ENCODE results near the gene DTNA. TPM values are rescaled to one million over a fixed set of nuclear protein-coding genes. Genes with fewer than 3 reads are reported as not detected.
"Not testable (repeated sequence)": the region's sequence is repeated elsewhere in the genome, so short reads cannot be mapped to it uniquely, and the experiment has no call there.

The DTNA gene
- total RNA-seq = 208 TPM
- long read RNA-seq, full-length matches to known transcripts = 30 of 226 reads
- long read RNA-seq, partial matches to known transcripts = 54 of 226 reads
- long read RNA-seq, other reads (novel, unspliced or antisense) = 142 of 226 reads

DNA sequence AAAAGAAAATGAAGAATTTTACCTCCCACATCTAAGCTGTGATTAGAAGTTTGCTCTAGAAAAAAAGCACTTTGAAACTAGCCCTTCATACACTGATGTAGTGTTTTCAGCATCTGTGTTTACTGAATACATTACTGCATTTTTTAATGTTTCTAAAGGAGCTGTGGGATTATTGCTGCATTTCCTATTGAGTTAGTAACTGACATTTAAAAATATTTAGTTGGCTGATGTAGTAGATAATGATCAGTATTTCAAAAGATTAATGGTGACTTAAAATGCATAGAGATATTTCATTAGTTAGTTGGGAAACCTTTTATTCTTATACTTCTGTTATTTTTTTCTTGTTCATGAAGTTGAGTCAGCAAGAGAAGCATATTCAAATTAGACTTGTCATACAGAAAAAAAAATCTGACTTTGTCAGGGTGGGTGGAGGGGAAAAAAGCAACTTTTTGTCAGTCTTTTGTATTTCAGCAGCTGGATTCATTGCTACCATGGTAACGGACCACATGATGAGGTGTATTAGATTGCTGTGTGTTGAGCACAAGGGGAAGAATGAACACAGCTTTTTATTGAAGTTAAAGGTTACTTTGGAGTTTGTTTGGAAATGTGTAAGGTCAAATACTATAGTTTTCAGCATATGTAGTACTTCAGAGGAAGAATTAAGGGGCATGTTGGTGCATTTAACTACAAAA lies at the start of gene DTNA:
TSS of gene DTNA (plus strand) at position 549 of the 692 bp plus-strand sequence. CDS start 45,679 bp downstream, outside the sequence.
- intact Hi-C loops (cut with DNase I) = loop anchor here (5.0 kb wide), 1 partner anchor 358 kb away; no protein-coding TSS in a partner anchor

DNA sequence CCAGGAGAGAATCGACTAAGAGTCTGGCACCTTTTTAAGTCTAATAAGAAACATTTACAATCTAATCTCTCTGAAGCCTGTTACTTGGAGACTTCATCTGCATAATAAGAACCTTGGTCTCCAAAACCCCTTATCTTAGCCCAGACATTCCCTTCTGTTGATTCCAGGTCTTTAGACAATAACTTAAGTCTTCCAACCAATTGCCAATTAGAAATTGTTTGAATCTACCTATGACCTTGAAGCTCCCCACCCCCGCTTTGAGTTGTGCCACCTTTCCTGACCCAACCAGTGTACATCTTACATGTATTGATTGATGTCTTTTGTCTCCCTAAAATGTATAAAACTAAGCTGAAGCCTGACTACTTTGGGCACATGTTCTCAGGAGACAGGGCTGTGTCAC lies 49.5 kb upstream of the DTNA start:
- intact Hi-C loops (cut with DNase I) = loop anchor here (2.0 kb wide), 1 partner anchor 128 kb away; no protein-coding TSS in a partner anchor
- no peak for DNase-seq (ENCODE audit: low spot score)

More for the DNA sequence above, at the start of gene DTNA:
- DNase-seq (ENCODE audit: low spot score) = no peak

DNA sequence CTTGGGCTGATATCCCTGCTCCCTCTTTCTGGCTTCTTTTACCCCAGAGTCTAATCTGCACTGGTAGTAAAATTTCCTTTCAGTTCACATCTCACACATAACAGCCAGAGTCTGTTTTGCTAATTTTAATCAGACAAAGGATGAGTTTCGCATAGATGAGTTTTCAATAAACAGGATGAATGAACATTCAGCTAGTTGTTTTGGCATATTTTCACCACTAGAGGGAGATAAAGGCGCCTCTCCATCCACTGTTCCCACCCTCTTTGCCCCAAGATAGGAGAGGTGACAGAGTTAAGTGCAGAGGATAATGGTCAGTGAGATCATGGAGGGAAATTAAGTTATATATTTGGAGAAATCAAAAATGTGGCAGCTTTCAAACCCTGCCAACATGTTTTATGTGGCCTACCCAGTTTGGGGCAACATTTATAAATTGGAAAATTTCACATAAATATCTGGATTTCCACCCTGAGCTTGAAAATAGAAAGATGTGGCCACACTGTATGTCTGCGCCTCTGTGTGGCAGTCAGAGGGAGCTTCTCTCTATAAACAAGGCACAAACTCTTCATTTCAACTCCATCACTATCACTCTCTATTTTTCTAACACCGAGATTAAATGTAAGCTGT lies 48.5 kb upstream of the DTNA start:
- no peak for DNase-seq (ENCODE audit: low spot score)
- intact Hi-C loops (cut with DNase I) = loop anchor here (2.0 kb wide), 1 partner anchor 127 kb away; no protein-coding TSS in a partner anchor

DNA sequence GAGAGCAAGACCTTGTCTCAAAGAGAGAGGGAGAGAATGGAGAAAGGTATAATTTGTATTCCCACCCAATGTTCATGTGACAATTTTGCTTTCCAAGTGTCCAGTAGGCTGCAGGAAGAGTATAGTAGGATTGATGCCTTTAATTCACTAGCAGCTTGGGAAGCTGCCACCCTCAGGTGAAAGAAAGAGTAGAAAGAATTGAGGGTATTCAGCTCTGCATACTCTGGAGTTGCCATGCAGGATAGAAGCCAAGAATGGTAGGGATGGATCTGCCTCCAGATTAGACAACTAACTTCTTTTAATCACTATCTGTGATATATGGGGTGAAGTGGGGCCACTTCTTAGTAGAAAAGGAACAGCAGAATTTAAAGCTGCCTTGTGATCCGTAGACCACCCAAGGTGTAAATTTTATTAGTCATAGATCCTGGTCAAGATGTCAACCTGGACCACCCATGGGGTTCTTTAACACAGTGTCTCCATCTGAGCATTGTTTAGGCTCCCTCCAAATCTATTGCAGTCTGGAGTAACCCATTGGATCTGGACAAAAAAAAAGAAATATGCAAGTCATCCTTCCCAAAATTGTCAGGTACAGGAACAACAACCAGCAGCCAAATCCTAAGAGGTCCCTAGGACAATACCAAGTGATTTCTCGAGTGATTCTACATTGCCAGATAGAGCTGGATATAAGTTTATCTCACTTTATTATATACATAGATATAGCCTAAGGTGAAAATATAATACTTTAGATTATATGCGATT lies 33.1 kb upstream of the DTNA start:
- no peak for DNase-seq (ENCODE audit: low spot score)
- intact Hi-C loops (cut with DNase I) = no loop called here

DNA sequence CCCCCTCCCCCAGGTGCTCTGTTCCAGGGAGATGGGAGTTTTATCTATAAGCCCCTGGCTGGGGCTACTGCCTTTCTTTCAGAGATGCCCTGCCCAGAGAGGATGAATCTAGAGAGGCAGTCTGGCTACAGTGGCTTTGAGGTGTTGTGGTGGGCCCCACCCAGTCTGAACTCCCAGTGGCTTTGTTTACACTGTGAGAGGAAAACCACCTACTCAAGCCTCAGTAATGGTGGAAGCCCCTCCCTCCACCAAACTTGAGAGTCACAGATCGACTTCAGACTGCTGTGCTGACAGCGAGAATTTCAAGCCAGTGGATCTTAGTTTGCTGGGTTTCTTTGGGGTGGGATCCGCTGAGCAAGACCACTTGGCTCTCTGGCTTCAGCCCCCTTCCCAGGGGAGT lies 20.3 kb upstream of the DTNA start:
- intact Hi-C loops (cut with DNase I); DNase-seq (ENCODE audit: low spot score): not testable (repeated sequence)

DNA sequence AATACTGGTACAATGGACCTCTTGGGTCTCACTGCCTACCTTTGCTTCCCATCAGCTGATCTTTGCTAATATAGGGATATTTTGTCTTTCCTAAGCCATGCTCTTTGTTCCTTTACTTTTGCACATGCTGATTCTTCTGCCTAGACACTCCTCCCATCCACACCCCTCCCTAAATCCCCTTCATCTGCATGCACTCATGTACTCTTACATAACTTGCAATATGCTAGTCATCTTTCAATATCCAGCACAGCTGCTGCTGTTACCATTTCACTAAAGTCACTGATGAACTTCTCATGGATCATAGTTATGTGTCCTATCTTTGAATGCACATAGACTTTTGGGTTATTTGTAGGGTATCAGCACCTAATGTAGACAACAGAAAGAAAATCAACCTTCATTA lies 18.5 kb upstream of the DTNA start:
- no peak for DNase-seq (ENCODE audit: low spot score)
- intact Hi-C loops (cut with DNase I) = no loop called here

DNA sequence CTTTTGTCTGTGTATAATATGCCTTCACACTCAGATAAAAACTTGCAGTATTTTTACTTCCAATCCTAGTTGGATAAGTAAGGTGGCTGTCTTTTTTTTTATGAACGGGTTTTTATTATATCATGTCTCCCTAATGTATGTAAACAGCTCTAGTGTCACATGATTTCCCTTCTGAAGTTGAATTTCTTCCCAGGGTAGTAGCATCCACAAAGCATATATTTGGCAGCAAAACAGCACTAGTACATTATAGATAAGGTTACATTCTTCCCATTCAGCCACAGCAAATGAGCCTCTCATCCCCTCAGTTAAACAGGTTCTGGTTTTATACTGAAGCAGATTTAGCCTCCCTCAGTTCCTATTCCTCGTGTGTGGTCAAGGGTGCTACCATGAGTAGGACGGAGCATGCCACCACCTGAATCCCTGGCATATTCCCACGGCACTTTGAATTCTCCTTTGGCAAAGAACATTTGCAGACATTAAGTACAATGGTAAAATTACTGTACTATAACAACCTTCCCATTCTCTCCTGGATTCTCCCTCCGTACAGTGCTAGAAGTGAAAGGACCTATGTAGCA lies 15.4 kb upstream of the DTNA start:
- intact Hi-C loops (cut with DNase I) = no loop called here
- DNase-seq (ENCODE audit: low spot score) = no peak

DNA sequence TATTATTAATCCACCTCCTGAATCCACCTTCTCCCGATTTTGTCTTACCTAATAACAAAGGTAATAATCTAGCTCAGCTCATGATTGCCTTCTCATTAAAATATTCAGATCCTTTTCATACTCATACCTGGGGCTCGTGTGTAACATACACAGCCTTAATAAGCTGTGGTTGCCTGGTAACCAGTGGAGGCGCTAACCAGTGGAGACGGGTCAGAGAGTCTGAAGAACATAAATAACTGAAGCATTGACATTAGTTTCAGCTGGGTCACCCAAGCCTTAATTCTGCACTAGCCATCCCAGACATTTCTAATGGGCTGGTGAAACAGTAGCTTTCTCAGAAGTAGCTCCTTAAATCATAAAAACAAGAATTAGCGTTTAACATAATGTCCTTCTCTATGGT lies 14.8 kb upstream of the DTNA start:
- no peak for DNase-seq (ENCODE audit: low spot score)
- intact Hi-C loops (cut with DNase I) = no loop called here

DNA sequence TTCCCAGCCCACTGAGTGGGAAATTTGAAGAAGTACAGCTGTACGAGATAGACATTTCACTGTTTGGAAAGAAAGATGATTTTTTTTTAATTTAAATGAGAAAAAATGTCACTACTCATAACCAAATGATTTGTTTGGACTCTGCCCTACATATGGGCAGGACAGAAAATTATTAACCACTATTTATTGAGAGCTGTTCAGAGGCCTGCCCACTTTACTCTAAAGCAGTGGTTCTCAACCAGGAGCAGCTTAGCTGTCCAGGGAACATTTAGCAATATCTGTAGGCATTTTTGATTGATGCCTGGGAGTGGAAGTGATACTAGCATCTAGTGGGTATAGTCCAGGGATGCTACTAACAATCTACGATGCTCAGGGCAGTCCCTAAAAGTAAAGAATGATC lies 13.4 kb upstream of the DTNA start:
- no peak for DNase-seq (ENCODE audit: low spot score)
- intact Hi-C loops (cut with DNase I) = no loop called here

DNA sequence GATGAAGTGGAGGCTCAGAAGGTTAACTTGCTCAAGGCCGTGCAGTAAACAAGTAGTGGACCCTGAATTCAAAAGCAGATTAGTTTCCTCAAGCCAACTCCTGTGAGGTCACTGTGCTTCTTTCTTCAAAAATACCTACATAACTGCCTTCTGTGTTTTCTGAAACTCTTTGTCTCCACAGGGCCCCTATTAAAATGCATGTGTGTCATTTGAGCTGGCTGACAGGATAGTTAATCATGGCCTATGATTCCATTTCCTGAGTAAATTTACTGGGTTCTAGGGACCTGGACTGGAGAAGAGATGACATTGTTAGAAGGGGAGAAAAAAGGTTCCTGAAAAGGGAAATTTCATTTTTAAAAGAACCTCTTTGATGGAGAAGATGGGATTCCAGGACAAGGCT lies 12.9 kb upstream of the DTNA start:
- intact Hi-C loops (cut with DNase I) = no loop called here
- no peak for DNase-seq (ENCODE audit: low spot score)

DNA sequence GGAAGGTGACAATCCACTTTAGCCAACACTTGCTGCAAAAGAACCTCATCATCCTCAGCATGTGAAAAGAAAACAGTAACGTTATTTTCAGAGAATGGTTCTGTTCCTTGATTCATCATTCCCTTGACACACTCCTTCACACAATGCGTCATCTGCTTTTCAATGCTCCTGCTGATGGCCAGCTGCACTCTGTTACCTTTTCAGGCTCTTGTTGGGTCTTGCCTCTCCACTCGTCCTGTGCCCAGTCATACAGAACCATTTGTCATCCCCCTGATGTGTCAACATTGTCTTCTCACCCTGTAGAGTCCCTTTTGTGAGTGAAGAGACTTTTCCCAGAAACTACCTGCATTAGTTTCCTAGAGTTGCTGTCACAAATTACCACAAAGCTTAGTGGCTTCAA lies 12.2 kb upstream of the DTNA start:
- intact Hi-C loops (cut with DNase I) = no loop called here
- no peak for DNase-seq (ENCODE audit: low spot score)

DNA sequence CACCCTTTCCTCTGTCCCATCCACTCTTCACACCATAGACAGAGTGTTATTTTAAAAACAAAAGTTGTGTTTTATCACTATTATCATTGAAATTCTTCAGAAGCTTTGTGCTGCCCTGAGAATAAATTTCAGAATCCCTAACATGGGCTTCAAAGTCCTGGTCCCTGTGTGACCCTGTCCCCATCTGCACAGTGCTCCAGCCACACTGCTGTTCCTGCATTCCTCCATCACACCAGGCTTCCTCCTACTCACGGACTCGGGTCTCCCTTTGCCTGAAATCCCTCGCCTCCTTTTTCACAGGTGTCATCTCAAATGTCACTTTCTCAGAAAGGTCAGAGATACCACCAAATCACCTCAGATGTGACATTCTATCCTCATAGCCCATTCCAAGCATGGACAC lies 8.2 kb upstream of the DTNA start:
- intact Hi-C loops (cut with DNase I) = no loop called here
- DNase-seq (ENCODE audit: low spot score) = no peak

DNA sequence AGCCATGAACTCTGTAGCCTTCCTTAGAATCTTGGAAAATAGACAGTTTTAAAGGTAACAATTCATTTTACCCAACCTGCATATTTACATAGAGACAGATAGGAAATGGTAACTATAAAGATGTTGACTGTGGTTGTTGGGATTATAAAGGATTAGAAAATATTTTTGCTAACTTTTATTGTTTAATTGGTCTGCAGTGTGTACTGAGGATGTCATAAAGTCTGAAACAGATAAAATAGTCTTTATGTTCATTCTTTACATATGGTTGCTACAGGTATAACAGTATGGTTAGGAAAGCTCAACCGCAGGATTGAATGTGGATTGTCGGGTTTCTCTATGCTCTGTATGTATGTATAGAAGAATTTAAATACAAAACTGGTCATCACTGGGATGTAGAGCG lies 7.3 kb upstream of the DTNA start:
- no peak for DNase-seq (ENCODE audit: low spot score)
- intact Hi-C loops (cut with DNase I) = no loop called here

DNA sequence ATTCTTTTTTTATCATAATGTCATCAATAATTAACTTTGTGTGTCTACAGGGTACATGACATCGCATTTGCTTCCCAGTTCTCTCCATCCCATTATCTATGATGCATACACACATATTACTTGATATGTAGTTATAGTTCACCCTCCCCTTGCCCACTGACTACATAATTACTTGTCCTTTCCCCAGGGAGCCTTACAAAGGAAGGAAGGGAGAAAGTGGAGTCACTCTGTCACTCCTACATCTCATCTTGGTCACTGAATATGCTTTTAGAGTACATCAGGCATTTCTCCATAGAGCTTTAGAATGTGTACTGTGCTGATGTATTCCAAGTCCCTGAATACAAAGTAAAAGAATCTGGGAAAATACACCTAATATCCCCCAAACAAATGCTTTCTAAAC lies 6.0 kb upstream of the DTNA start:
- intact Hi-C loops (cut with DNase I) = no loop called here
- no peak for DNase-seq (ENCODE audit: low spot score)

DNA sequence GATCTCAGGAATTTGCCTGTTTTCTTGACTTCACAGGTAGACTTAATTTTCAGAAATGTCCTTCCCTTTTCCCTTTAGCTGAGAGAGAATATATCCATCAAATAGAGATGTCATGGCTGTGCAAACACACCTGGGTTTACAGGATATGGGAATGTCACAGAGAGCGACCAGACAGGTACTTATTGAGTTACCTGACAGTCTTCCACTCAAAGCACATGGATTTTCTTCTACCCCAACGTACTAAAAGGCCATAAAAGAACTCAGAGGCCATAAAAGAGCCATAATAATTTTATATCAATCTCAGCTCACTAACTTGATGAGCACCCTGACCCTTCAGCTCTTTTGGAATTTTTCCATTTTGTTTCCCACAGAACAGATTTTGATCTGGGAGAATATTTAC lies 5.3 kb upstream of the DTNA start:
- DNase-seq (ENCODE audit: low spot score) = no peak
- intact Hi-C loops (cut with DNase I) = loop anchor here (5.0 kb wide), 1 partner anchor 353 kb away; no protein-coding TSS in a partner anchor

DNA sequence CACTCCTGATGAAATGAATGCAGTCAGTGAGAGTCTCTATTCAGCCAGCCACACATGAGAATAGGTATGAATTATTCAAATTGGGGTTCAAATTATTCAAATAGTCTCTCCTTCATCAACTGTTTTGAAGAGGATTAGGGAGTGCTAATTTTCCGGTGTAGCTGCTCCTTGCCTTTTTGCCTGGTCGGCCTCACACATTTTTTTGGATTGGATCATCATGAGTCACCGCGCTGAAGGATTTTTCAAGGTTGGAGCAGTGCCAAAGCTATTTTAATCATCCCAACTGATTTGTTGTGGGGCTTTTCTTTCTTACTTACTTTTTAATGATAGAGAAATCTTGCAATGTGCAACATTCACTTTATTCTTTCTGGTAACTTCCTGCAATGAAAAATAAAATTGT lies 2.4 kb upstream of the DTNA start:
- intact Hi-C loops (cut with DNase I) = loop anchor here (5.0 kb wide), 1 partner anchor 355 kb away; no protein-coding TSS in a partner anchor
- no peak for DNase-seq (ENCODE audit: low spot score)

DNA sequence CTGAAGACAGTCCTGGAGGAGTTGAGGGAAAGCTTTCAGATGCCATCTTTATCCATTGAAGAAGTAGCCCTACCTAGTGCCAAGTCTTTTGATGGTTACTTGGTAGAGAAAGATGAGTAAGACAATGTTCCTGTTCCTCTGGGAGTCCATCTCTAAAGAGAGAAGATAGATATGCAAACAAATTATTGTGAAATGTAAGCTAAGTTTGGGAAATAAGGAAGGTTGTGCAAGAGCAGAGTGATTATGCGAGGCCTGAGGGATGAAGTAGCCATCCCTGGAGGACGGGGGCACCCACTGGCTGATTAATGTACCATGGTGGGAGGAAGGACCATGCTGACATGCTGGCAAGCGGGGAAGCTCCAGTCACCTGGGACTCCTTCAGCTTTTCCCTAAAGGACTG lies 994 bp upstream of the DTNA start:
- no peak for DNase-seq (ENCODE audit: low spot score)
- intact Hi-C loops (cut with DNase I) = loop anchor here (5.0 kb wide), 1 partner anchor 357 kb away; no protein-coding TSS in a partner anchor

DNA sequence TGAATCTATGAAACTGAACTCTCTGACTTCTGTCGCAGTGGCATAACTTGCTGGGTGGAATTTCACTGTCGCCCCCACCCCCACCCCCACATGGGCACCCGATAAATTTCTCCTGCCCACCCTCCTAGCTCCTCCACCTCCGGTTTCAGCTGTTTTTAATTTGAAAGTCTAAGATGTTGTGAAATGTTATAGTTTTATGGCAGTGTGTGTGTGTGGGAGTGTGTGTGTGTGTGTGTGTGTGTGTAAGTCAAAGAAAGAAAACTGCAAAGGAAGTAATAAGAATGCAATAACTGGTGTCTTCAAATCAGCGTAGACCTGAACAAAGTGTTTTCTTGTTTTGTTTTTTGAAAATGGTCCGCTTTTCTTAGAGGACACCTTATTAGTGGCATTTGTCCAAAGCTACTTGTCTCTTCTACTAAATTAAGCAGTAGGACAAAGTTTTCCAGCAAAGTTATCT lies 388 bp downstream of the DTNA start:
- no peak for DNase-seq (ENCODE audit: low spot score)

DNA sequence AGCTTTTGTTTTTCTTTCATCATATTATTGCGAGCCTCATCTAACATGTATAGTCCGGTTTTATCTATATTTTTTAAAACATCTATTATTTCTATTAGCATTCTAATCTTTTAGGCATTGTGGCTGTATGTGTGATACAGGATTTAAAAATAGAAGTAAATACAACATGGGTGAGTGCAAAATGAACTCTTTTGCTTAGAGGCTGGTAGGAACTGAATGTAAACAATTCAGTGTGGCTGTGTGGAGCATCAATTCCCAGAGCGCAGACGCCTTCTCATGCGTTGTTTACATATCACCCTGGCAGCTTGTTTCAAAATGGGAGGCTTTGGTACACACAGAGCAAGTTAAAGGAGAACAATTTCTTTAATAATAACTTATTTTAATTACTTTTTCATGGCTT lies 836 bp downstream of the DTNA start:
- no peak for DNase-seq (ENCODE audit: low spot score)
- intact Hi-C loops (cut with DNase I) = no loop called here

More for the DNA sequence above, 388 bp downstream of the DTNA start:
- intact Hi-C loops (cut with DNase I) = no loop called here

DNA sequence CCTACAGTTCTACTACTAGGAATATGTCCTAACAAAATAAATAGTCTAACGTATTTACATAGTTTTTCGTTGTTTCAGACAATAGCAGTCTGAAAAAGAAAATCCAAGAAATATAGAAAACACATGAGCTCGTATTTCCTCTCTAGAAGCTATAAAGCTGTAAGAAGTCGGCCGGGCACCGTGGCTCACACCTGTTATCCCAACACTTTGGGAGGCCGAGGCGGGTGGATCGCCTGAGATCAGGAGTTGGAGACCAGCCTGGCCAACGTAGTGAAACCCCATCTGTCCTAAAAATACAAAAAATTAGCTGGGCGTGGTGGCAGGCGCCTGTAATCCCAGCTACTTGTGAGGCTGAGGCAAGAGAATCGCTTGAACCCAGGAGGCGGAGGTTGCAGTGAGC lies 6.0 kb downstream of the DTNA start:
- intact Hi-C loops (cut with DNase I); DNase-seq (ENCODE audit: low spot score): not testable (repeated sequence)
